IMR-90 (cell line): ENCODE results near the gene GBF1. TPM values are rescaled to one million over a fixed set of nuclear protein-coding genes. Genes with fewer than 3 reads are reported as not detected.
A peak's percentile ranks its signal among the peaks of the same experiment; 100 is the strongest.

Experiments used
- ATAC-seq: fragments of 200-7000 bp; cut with Tn5 transposase; 2 replicates; pipeline ENCODE4 v1.9.1; 2020; ENCODE audit warnings: low read depth, mild to moderate bottlenecking, moderate library complexity
- BruUV-seq: library from RNA; stranded (reverse); fragments of 400-500 nt; replicated peaks from 2 replicates; lab custom pipeline; 2021; lab: Mats Ljungman, UMichigan
- CTCF ChIA-PET: fragments of 300-600 bp; formaldehyde crosslinking; extraction: SDS; loops from one replicate; lab custom pipeline; 2021; ENCODE audit warnings: antibody characterized with exemption; lab: Yijun Ruan, JAX
- POLR2A ChIA-PET: fragments of 300-600 bp; sonication (Branson Sonifier 250); formaldehyde crosslinking; loops from one replicate; lab custom pipeline; 2022; ENCODE audit warnings: antibody characterized with exemption; ENCODE audit not compliant: unreplicated experiment; lab: Charles Lee
- DNase-seq: peaks from one replicate; pipeline ENCODE4 v3.0.0; 2013
- H2AFZ ChIP-seq: replicated peaks from 2 replicates; pipeline ENCODE3; 2013; ENCODE audit warnings: low read length, mild to moderate bottlenecking; ENCODE audit not compliant: poor library complexity
- H2AK5ac ChIP-seq: 2 replicates; pipeline ENCODE4 v1.6.1; 2013; ENCODE audit warnings: low read depth, low read length, inconsistent platforms
- H2AK9ac ChIP-seq: replicated peaks from 2 replicates; pipeline ENCODE3; 2013; ENCODE audit warnings: mild to moderate bottlenecking, low read depth, low read length, moderate library complexity; ENCODE audit not compliant: poor library complexity
- H2BK120ac ChIP-seq: 2 replicates; pipeline ENCODE4 v1.6.1; 2013; ENCODE audit warnings: low read depth, low read length, inconsistent platforms
- H2BK15ac ChIP-seq: 3 replicates; pipeline ENCODE4 v1.6.1; 2013; ENCODE audit warnings: low read depth, low read length, inconsistent platforms
- H2BK20ac ChIP-seq: 2 replicates; pipeline ENCODE4 v1.6.1; 2013; ENCODE audit warnings: low read depth, mild to moderate bottlenecking, inconsistent platforms, low read length, moderate library complexity
- H2BK5ac ChIP-seq: 2 replicates; pipeline ENCODE4 v1.6.1; 2013; ENCODE audit warnings: mild to moderate bottlenecking, low read depth, low read length, inconsistent platforms; ENCODE audit not compliant: poor library complexity, severe bottlenecking
- H3K14ac ChIP-seq: replicated peaks from 2 replicates; pipeline ENCODE4 v1.6.1; 2013; ENCODE audit warnings: low read depth, low read length, inconsistent platforms
- H3K18ac ChIP-seq: 2 replicates; pipeline ENCODE4 v1.6.1; 2013; ENCODE audit warnings: low read depth, low read length, control low read depth
- H3K23ac ChIP-seq: 2 replicates; pipeline ENCODE4 v1.6.1; 2013; ENCODE audit warnings: low read depth, low read length, inconsistent platforms
- H3K27ac ChIP-seq: 2 replicates; pipeline ENCODE4 v1.5.1; 2013; ENCODE audit warnings: mild to moderate bottlenecking, control low read depth, low read length; ENCODE audit not compliant: insufficient read depth
- H3K27me3 ChIP-seq: 2 replicates; pipeline ENCODE4 v1.6.1; 2013; ENCODE audit warnings: low read length; ENCODE audit not compliant: control insufficient read depth, insufficient read depth
- H3K36me3 ChIP-seq: 2 replicates; pipeline ENCODE4 v1.6.1; 2013; ENCODE audit warnings: low read length, mixed read lengths; ENCODE audit not compliant: control insufficient read depth, insufficient read depth
- H3K4ac ChIP-seq: 2 replicates; pipeline ENCODE4 v1.6.1; 2013; ENCODE audit warnings: low read depth, low read length, inconsistent platforms
- H3K4me1 ChIP-seq: 2 replicates; pipeline ENCODE4 v1.6.1; 2013; ENCODE audit warnings: low read length, mixed read lengths; ENCODE audit not compliant: control insufficient read depth, insufficient read depth
- H3K4me2 ChIP-seq: 2 replicates; pipeline ENCODE4 v1.6.1; 2013; ENCODE audit warnings: low read depth, mild to moderate bottlenecking, control low read depth, low read length, moderate library complexity
- H3K4me3 ChIP-seq: 2 replicates; pipeline ENCODE4 v1.5.1; 2013; ENCODE audit warnings: low read depth, mild to moderate bottlenecking, control low read depth, low read length, moderate library complexity; ENCODE audit not compliant: insufficient read depth
- H3K56ac ChIP-seq: 2 replicates; pipeline ENCODE4 v1.6.1; 2013; ENCODE audit warnings: low read length, inconsistent platforms; ENCODE audit not compliant: insufficient read depth; ENCODE audit errors: extremely low read depth
- H3K79me1 ChIP-seq, 2 experiments: 2 replicates each; pipeline ENCODE4 v1.6.1; 2013; ENCODE audit warnings: low read length in 2 of 2, inconsistent platforms in 1 of 2, low read depth in 1 of 2
- H3K9ac ChIP-seq: 2 replicates; pipeline ENCODE4 v1.6.1; 2013; ENCODE audit warnings: low read depth, low read length, control low read depth
- H3K9me1 ChIP-seq: 2 replicates; pipeline ENCODE4 v1.6.1; 2013; ENCODE audit warnings: low read length, inconsistent platforms; ENCODE audit not compliant: insufficient read depth
- H3K9me3 ChIP-seq: 2 replicates; pipeline ENCODE4 v1.6.1; 2013; ENCODE audit warnings: low read length; ENCODE audit not compliant: control insufficient read depth, insufficient read depth
- H4K20me1 ChIP-seq: 2 replicates; pipeline ENCODE4 v1.6.1; 2013; ENCODE audit warnings: low read length, inconsistent platforms; ENCODE audit not compliant: insufficient read depth
- H4K5ac ChIP-seq: 2 replicates; pipeline ENCODE4 v1.6.1; 2013; ENCODE audit warnings: mild to moderate bottlenecking, low read depth, low read length, control low read depth
- H4K8ac ChIP-seq, 2 experiments: 2 replicates each; pipeline ENCODE4 v1.6.1; 2013; ENCODE audit warnings: low read depth in 2 of 2, low read length in 2 of 2, control low read depth in 1 of 2, inconsistent platforms in 1 of 2
- H4K91ac ChIP-seq: 2 replicates; pipeline ENCODE4 v1.6.1; 2013; ENCODE audit warnings: low read depth, low read length, inconsistent platforms; ENCODE audit not compliant: insufficient read depth
- RAD21 ChIP-seq: IDR thresholded peaks from 2 replicates; pipeline ENCODE4 v1.6.1; 2012; ENCODE audit warnings: low read length, improper control_type of control experiment
- WGBS, 2 experiments: methylation state at CpG; one replicate each; pipeline versions ENCODE4 v1.1.5 to v1.1.7; 2013; ENCODE audit warnings: missing lambda C conversion rate in 2 of 2; ENCODE audit not compliant: insufficient read length in 1 of 2; ENCODE audit errors: extremely low coverage in 2 of 2; 5-methylcytosine and 5-hydroxymethylcytosine counted together
- dilution Hi-C: fragments of 300-500 bp; cut with HindIII; formaldehyde crosslinking; loops from one replicate; pipeline ENCODE4 v1.14.3; 2018; ENCODE audit warnings: low sequenced_read_pairs; ENCODE audit not compliant: unreplicated experiment
- in situ Hi-C: fragments of 300-500 bp; cut with MboI; formaldehyde crosslinking; loops from 3 replicates; pipeline ENCODE4 v1.14.3; 2019; ENCODE audit warnings: low sequenced_read_pairs, inconsistent platforms, mixed read lengths
- intact Hi-C: fragments of 100-400 bp; cut with micrococcal nuclease; formaldehyde crosslinking; loops from 2 replicates; pipeline ENCODE4 v1.10.0; 2022
- polyA plus RNA-seq, 3 experiments: library from polyadenylated mRNA; depleted of rRNA; stranded (reverse); fragments of >200 nt; gene quantifications; 2 replicates each; pipeline ENCODE4 v1.2.3, GENCODE V29; 2012; ENCODE audit warnings: low replicate concordance in 1 of 3
- total RNA-seq: library from RNA; depleted of rRNA; stranded (reverse); fragments of >200 nt; gene quantifications from 2 replicates; pipeline ENCODE4 v1.2.3, GENCODE V29; 2012

GBF1 gene
- total and polyA plus RNA-seq, 2 of the 4 experiments (the other 2 are of a cell fraction) = 38.7 to 40.1 TPM

DNA sequence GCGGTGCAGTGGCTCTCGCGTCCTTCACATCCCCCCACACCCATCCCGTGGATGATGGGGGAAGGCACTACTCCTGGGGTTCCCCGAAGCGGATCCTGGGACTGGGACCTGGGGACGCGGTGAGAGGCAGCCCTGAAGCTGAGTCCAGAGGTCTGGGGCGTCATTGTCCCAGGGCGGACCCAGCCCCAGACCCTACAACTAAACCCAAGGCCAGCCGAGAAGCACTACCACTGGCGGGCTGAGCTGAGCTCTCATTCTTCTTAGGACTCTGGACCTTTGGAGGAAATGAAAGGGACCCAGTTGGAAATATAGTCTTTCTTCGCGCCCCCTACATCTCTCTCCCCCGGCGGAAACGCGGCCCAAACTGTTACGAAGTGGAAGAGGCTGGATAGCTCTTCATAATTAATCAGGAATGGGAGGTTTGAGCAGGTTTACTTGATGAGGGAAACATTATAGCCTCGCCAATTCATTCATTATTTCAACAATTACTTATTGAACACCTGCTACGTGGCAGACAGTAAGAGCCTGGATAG is 174.9 kb downstream of the GBF1 start:
- Histone ChIP-seq H4K5ac (no peak overlapping the region), H2AFZ (peak overlapping the region; percentile 99), H3K18ac (no peak overlapping the region), H4K20me1 (no peaks in the 10 kb centered on the region), H2BK20ac (no peak overlapping the region), H3K9ac (no peak overlapping the region), H3K4me2 (peak overlapping the region; percentile 60), H2AK9ac (no peak overlapping the region), H2BK15ac (no peak overlapping the region), H3K9me3 (no peaks in the 10 kb centered on the region), H3K9me1 (peaks cover 9% of the 10 kb centered on the region; the same call in 1 of the 2 replicates), H3K14ac (no peak overlapping the region), H3K79me1 (peaks cover 0 to 23% of the 10 kb centered on the region in 2 experiments; a peak in 2 of 4 replicates), H3K27me3 (peaks cover 21% of the 10 kb centered on the region), H2AK5ac (no peak overlapping the region), H4K91ac (no peak overlapping the region), H3K23ac (no peak overlapping the region), H3K4me1 (peaks cover 9% of the 10 kb centered on the region), H3K27ac (no peak overlapping the region), H3K4me3 (peak overlapping the region; percentile 55), H2BK120ac (no peak overlapping the region), H2BK5ac (no peak overlapping the region), H4K8ac (peak overlapping the region; percentile 81 to 98; a peak in 2 of 4 replicates), H3K56ac (peak overlapping the region; percentile 86; the same call in 1 of the 2 replicates), H3K36me3 (peaks cover 6% of the 10 kb centered on the region; the same call in 1 of the 2 replicates), H3K4ac (no peak overlapping the region)
- no TSS peak for BruUV-seq
- TF ChIP-seq RAD21 = no peak
- DNase-seq (no peak), ATAC-seq (no peak)
- intact Hi-C loops = no loop called here
- in situ Hi-C loops = no loop called here
- dilution Hi-C loops = no loop called here
- ChIA-PET POLR2A (interaction anchor here (0.6 kb wide), 1 partner anchor 231 kb away, joined by 3 read pairs; no protein-coding TSS in a partner anchor), CTCF (interaction anchor here (1.0 kb wide), 1 partner anchor 20 kb away, joined by 4 read pairs; no protein-coding TSS in a partner anchor)
- no CpG with 5 or more reads among the region's 21 CpGs for WGBS, 2 experiments
